ENCODE results near the gene ZNF560.

The ZNF560 gene

DNA sequence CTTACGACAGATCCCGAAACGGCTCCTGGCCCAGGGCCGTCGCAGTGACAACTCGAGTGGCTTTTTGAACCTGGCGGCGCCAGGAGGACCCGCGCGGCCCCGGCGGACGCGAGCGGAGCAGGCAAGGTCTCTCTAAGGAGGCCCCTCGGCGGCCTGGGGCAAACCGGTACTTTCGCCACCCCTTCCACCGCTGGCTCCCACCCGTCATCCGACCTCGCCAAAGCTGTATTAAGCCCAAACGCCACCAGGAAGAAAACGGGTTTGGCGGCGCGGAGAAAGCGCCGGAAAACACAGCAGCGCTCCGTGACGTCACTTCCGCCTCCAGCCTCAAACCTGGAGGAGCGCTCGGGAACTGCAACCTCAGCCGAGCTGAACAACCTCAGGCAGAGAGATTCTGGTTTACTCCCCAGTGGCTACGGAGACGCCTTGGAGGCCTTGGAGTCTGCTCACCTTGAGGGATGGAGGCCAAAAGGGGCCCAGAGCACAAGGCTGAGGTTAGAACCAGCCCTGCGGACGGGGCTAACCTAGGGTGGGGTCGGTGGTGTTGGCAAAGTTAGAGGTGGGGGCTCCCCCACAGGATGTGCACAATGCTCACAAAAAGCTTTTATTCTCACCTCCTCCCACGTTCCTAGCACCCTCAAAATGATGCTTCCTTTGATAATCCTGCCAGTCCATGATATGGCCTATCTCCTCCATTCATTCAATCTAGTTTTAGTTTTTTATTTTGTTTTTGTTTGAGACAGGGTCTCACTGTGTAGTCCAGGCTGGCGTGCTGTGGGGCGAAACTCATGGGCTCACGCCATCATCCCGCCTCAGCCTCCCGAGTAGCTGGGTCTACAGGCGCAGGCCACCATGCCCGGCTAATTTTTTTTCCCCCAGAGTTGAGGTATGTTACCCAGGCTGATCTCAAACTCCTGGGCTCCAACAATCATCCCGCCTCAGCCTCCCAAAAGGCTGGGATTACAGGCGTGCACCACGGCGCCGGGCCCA is 62.8 kb downstream of the ZNF560 start, which contains the start of gene ZNF266:
Gene ZNF266 (minus strand): TSS at position 295 of the 990 bp plus-strand sequence. CDS start 15,484 bp downstream, outside the sequence.
- peak; percentile 51 for DNase-seq

GRCh38 chr19:9431475-9431874 is 66.9 kb downstream of the ZNF560 start:
- DNase-seq = peak; percentile 4

- no peak for DNase-seq
Observed at GRCh38 chr19:9430444-9430843, 68.0 kb downstream of the ZNF560 start.

DNA sequence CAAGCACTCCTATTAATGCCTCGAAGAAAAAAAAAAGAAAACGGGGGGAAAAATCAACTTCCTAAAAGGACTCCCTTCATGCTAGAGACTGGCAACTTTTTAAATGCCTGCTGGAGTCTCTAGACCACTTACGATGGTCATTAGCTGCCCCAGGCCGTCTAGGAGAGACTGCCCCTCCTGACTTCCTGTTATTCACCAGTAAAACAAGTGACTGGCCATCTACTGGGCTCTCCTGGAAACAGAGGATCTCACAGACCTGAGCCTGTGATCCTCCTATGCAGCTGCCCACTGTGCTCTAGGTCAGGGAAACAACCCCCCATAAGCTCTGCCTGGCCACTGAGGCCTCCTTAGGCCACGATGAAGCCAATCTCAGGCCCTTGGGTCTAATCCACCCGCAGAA is 70.5 kb downstream of the ZNF560 start:
- DNase-seq = no peak
